SK-N-SH (cell line): ENCODE measurements around the gene SLAMF6. TPM values are rescaled to one million over a fixed set of nuclear protein-coding genes. Genes with fewer than 3 reads are reported as not detected.
"Not testable (repeated sequence)": the region's sequence is repeated elsewhere in the genome, so short reads cannot be mapped to it uniquely, and the experiment has no call there.

Experiments
- CTCF ChIA-PET: fragments of 300-600, 350-600 bp; formaldehyde crosslinking; extraction: SDS; loops from one replicate; lab custom pipeline; 2021; lab: Yijun Ruan, JAX
- POLR2A ChIA-PET: fragments of 350-600 bp; sonication (Branson Sonifier 250); formaldehyde crosslinking; extraction: SDS; loops from one replicate; lab custom pipeline; 2020; ENCODE audit warnings: antibody characterized with exemption, inconsistent platforms; lab: Yijun Ruan, JAX
- DNase-seq: peaks from one replicate; pipeline ENCODE4 v3.0.0; 2012
- H2AFZ ChIP-seq: fragments of 200-600 bp; sonication (generic); 2 replicates; pipeline ENCODE4 v1.8.1; 2016; ENCODE audit warnings: antibody characterized with exemption, mild to moderate bottlenecking, low read depth
- H3F3A ChIP-seq: fragments of 200-600 bp; sonication (generic); replicated peaks from 2 replicates; pipeline ENCODE3; 2016; ENCODE audit warnings: antibody characterized with exemption, mild to moderate bottlenecking; ENCODE audit not compliant: insufficient read depth
- H3K27ac ChIP-seq, 2 experiments: fragments of 200-500 bp in 1 of 2; fragments of 200-600 bp in 1 of 2; sonication (Bioruptor generic) in 1 of 2; sonication (generic), shearing (Covaris generic) in 1 of 2; 2 replicates each; pipeline versions ENCODE4 v1.5.1 to v1.6.1; 2014 to 2016; ENCODE audit warnings: low read depth in 2 of 2, inconsistent platforms in 1 of 2, low read length in 1 of 2, mild to moderate bottlenecking in 1 of 2, mixed read lengths in 1 of 2
- H3K27me3 ChIP-seq: fragments of 200-600 bp; sonication (generic), shearing (Covaris generic); 2 replicates; pipeline ENCODE4 v1.6.1; 2016; ENCODE audit warnings: mixed run types; ENCODE audit not compliant: insufficient read depth
- H3K36me3 ChIP-seq, 2 experiments: fragments of 200-500 bp in 1 of 2; fragments of 200-600 bp in 1 of 2; sonication (Bioruptor generic) in 1 of 2; sonication (generic) in 1 of 2; replicated peaks in 1 of 2; 2 replicates each; pipeline versions ENCODE3 to v1.5.1; 2014 to 2016; ENCODE audit warnings: low read length in 1 of 2, mild to moderate bottlenecking in 1 of 2; ENCODE audit not compliant: insufficient read depth in 2 of 2, control insufficient read depth in 1 of 2
- H3K4me1 ChIP-seq, 2 experiments: fragments of 200-500 bp in 1 of 2; fragments of 200-600 bp in 1 of 2; sonication (Bioruptor generic) in 1 of 2; sonication (generic), shearing (Covaris generic) in 1 of 2; 2 replicates each; pipeline versions ENCODE4 v1.5.1 to v1.6.1; 2014 to 2016; ENCODE audit warnings: low read depth in 1 of 2, low read length in 1 of 2, mixed run types in 1 of 2; ENCODE audit not compliant: insufficient read depth in 2 of 2, control insufficient read depth in 1 of 2
- H3K4me2 ChIP-seq: fragments of 200-600 bp; sonication (generic), shearing (Covaris generic); 2 replicates; pipeline ENCODE4 v1.6.1; 2017; ENCODE audit warnings: mixed run types
- H3K4me3 ChIP-seq, 2 experiments: fragments of 200-500 bp in 1 of 2; fragments of 200-600 bp in 1 of 2; sonication (Bioruptor generic) in 1 of 2; sonication (generic), shearing (Covaris generic) in 1 of 2; 2 replicates each; pipeline versions ENCODE4 v1.5.1 to v1.8.1; 2014 to 2016; ENCODE audit warnings: low read depth in 2 of 2, inconsistent platforms in 1 of 2, low read length in 1 of 2, mild to moderate bottlenecking in 1 of 2, mixed read lengths in 1 of 2, moderate library complexity in 1 of 2
- H3K79me2 ChIP-seq: fragments of 200-600 bp; sonication (generic); 2 replicates; pipeline ENCODE4 v1.8.1; 2017; ENCODE audit warnings: mild to moderate bottlenecking; ENCODE audit not compliant: insufficient read depth
- H3K9ac ChIP-seq: fragments of 200-600 bp; sonication (generic); 2 replicates; pipeline ENCODE4 v1.6.1; 2017; ENCODE audit warnings: mixed run types
- H3K9me2 ChIP-seq: fragments of 200-600 bp; sonication (generic); 2 replicates; pipeline ENCODE4 v1.6.1; 2017; ENCODE audit warnings: mixed run types
- H3K9me3 ChIP-seq: fragments of 200-600 bp; sonication (generic); 2 replicates; pipeline ENCODE4 v1.6.1; 2017; ENCODE audit warnings: mixed run types, mild to moderate bottlenecking, moderate library complexity
- H4K20me1 ChIP-seq: fragments of 200-600 bp; sonication (generic); 2 replicates; pipeline ENCODE4 v1.6.1; 2017; ENCODE audit warnings: mild to moderate bottlenecking, mixed run types; ENCODE audit not compliant: insufficient read depth
- CHD2 ChIP-seq: fragments of 150-350 bp; IDR thresholded peaks from 2 replicates; pipeline ENCODE4 v1.6.1; 2018; ENCODE audit warnings: low read length; ENCODE audit not compliant: partially characterized antibody
- CTCF ChIP-seq: fragments of 200-600 bp; sonication (generic); IDR thresholded peaks from 2 replicates; pipeline ENCODE4 v1.6.1; 2017; ENCODE audit warnings: antibody characterized with exemption, mild to moderate bottlenecking, moderate library complexity
- ELF1 ChIP-seq: IDR thresholded peaks from 2 replicates; pipeline ENCODE4 v1.4.0; 2012
- EP300 ChIP-seq, 2 experiments: IDR thresholded peaks; 2 replicates each; pipeline versions ENCODE4 v1.4.0 to v1.6.1; 2012; ENCODE audit warnings: borderline replicate concordance in 1 of 2, low read depth in 1 of 2, low read length in 1 of 2
- EZH2phosphoT487 ChIP-seq: fragments of 200-600 bp; sonication (generic); IDR thresholded peaks from 2 replicates; pipeline ENCODE4 v1.6.1; 2017; ENCODE audit warnings: low read depth, mixed run types, mild to moderate bottlenecking, antibody characterized with exemption, moderate library complexity, borderline replicate concordance
- FOSL2 ChIP-seq: IDR thresholded peaks from 2 replicates; pipeline ENCODE4 v1.4.0; 2012; ENCODE audit warnings: low read depth, mild to moderate bottlenecking, moderate library complexity, borderline replicate concordance
- FOXJ3 ChIP-seq: sonication (generic); formaldehyde crosslinking; IDR thresholded peaks from 2 replicates; pipeline ENCODE4 v1.5.1; 2020; ENCODE audit warnings: mild to moderate bottlenecking, missing genetic modification reagents
- GABPA ChIP-seq: IDR thresholded peaks from 2 replicates; pipeline ENCODE4 v1.4.0; 2012; ENCODE audit warnings: low read depth, mild to moderate bottlenecking
- MAX ChIP-seq: IDR thresholded peaks from 2 replicates; pipeline ENCODE4 v1.4.0; 2012; ENCODE audit warnings: low read depth
- MEF2A ChIP-seq: IDR thresholded peaks from 2 replicates; pipeline ENCODE4 v1.4.0; 2012; ENCODE audit warnings: low read depth, borderline replicate concordance
- NRF1 ChIP-seq: IDR thresholded peaks from 2 replicates; pipeline ENCODE4 v1.6.1; 2012; ENCODE audit warnings: low read depth, mild to moderate bottlenecking, low read length
- POLR2AphosphoS5 ChIP-seq: IDR thresholded peaks from 2 replicates; pipeline ENCODE4 v1.6.1; 2012; ENCODE audit warnings: low read depth, low read length
- RAD21 ChIP-seq: IDR thresholded peaks from 2 replicates; pipeline ENCODE4 v1.6.1; 2012; ENCODE audit warnings: mild to moderate bottlenecking, low read length
- RCOR1 ChIP-seq: fragments of 150-350 bp; IDR thresholded peaks from 2 replicates; pipeline ENCODE4 v1.6.1; 2017; ENCODE audit warnings: antibody characterized with exemption, low read length
- SIN3A ChIP-seq: IDR thresholded peaks from 2 replicates; pipeline ENCODE4 v1.6.1; 2012; ENCODE audit warnings: low read depth, mild to moderate bottlenecking, low read length, moderate library complexity, borderline replicate concordance
- SMC3 ChIP-seq: IDR thresholded peaks from 2 replicates; pipeline ENCODE4 v1.6.1; 2012; ENCODE audit warnings: low read depth, low read length, improper control_type of control experiment
- USF2 ChIP-seq: fragments of 150-350 bp; IDR thresholded peaks from 2 replicates; pipeline ENCODE4 v1.6.1; 2017; ENCODE audit warnings: antibody characterized with exemption, low read length, low read depth, borderline replicate concordance
- ZBTB33 ChIP-seq: IDR thresholded peaks from 2 replicates; pipeline ENCODE4 v1.4.0; 2012; ENCODE audit warnings: low read depth, borderline replicate concordance
- WGBS: methylation state at CpG from one replicate; pipeline ENCODE4 v1.1.6; 2017; ENCODE audit warnings: low lambda C conversion rate; 5-methylcytosine and 5-hydroxymethylcytosine counted together
- polyA plus RNA-seq, 3 experiments: library from polyadenylated mRNA; depleted of rRNA; stranded (reverse); fragments of >200 nt; gene quantifications; 2 replicates each; pipeline ENCODE4 v1.2.3, GENCODE V29; 2012
- TF ChIP-seq, protein P1 (sequence below): fragments of 150-350 bp; IDR thresholded peaks from 2 replicates; pipeline ENCODE4 v1.6.1; 2016; ENCODE audit warnings: mild to moderate bottlenecking, low read depth, low read length

The SLAMF6 gene
- polyA plus RNA-seq, 1 of the 3 experiments (the other 2 are of a cell fraction), result not detected

GRCh38 chr1:160534823-160535605 lies 12.0 kb upstream of the SLAMF6 start:
- Histone ChIP-seq H3K27me3 (no peaks in the 10 kb centered on the region), H3K4me3 (no peak overlapping the region), H3K9me3 (peaks cover 4% of the 10 kb centered on the region; the same call in 1 of the 2 replicates), H3K27ac (no peak overlapping the region), H3K4me2 (no peak overlapping the region), H3K4me1 (no peaks in the 10 kb centered on the region), H3F3A (no peaks in the 10 kb centered on the region), H3K9me2 (no peaks in the 10 kb centered on the region), H3K9ac (no peak overlapping the region), H3K79me2 (no peaks in the 10 kb centered on the region), H4K20me1 (no peaks in the 10 kb centered on the region), H3K36me3 (no peaks in the 10 kb centered on the region), H2AFZ (no peak overlapping the region)
- ChIA-PET POLR2A (no interaction called here), CTCF (no interaction called here)
- no peak for TF ChIP-seq SIN3A
- no peak for TF ChIP-seq RCOR1
- TF ChIP-seq FOSL2, result no peak
- no peak for TF ChIP-seq CHD2
- no peak for TF ChIP-seq RAD21
- no peak for TF ChIP-seq SMC3
- no peak for TF ChIP-seq CTCF
- TF ChIP-seq EP300 (IDR thresholded peaks at IDR 0.05; ENCODE audit: borderline replicate concordance in 1 of 2, low read depth in 1 of 2, low read length in 1 of 2), result no peak
- no peak for TF ChIP-seq USF2
- no peak for TF ChIP-seq MAX
- no peak for TF ChIP-seq POLR2AphosphoS5
- TF ChIP-seq ELF1, result no peak
- TF ChIP-seq MEF2A, result no peak
- TF ChIP-seq, protein P1, sequence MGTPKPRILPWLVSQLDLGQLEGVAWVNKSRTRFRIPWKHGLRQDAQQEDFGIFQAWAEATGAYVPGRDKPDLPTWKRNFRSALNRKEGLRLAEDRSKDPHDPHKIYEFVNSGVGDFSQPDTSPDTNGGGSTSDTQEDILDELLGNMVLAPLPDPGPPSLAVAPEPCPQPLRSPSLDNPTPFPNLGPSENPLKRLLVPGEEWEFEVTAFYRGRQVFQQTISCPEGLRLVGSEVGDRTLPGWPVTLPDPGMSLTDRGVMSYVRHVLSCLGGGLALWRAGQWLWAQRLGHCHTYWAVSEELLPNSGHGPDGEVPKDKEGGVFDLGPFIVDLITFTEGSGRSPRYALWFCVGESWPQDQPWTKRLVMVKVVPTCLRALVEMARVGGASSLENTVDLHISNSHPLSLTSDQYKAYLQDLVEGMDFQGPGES, result no peak
- TF ChIP-seq ZBTB33, result no peak
- no peak for TF ChIP-seq GABPA
- no peak for TF ChIP-seq FOXJ3 (CRISPR knock-in tag)
- TF ChIP-seq NRF1, result no peak
- no peak for TF ChIP-seq EZH2phosphoT487
- no peak for DNase-seq
- 14% methylated on average over 3 of the region's 3 CpGs for WGBS

DNA sequence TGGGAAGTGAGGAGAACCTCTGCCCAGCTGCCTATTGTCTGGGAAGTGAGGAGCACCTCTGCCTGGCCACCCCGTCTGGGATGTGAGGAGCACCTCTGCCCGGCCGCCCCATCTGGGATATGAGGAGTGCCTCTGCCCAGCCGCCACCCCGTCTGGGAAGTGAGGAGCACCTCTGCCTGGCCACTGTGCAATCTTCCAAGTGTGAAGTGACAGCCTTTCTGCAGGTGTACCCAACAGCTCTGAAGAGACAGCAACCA lies 9.4 kb upstream of the SLAMF6 start:
- H4K20me1 ChIP-seq, H3K36me3 ChIP-seq, H3K27me3 ChIP-seq, H3K9ac ChIP-seq, H2AFZ ChIP-seq, H3K9me2 ChIP-seq, H3K4me2 ChIP-seq, H3K9me3 ChIP-seq, H3F3A ChIP-seq, POLR2A ChIA-PET, CTCF ChIA-PET, DNase-seq, H3K27ac ChIP-seq, H3K79me2 ChIP-seq, H3K4me1 ChIP-seq, H3K4me3 ChIP-seq: not testable (repeated sequence)
- WGBS, result 3% methylated on average over 5 of the region's 5 CpGs
